Peyer's patch (tissue), 4 donors: ENCODE measurements around the gene KMT2E. TPM values are rescaled to one million over a fixed set of nuclear protein-coding genes. Genes with fewer than 3 reads are reported as not detected.
"Not testable (repeated sequence)": the region's sequence is repeated elsewhere in the genome, so short reads cannot be mapped to it uniquely, and the experiment has no call there.

Source experiments
- DNase-seq, 3 donors: peaks; one replicate each; pipeline ENCODE4 v3.0.0-alpha.2; 2017 to 2019
- H3K27ac ChIP-seq, 4 donors: fragments of 200-600 bp; sonication (generic); one replicate each; pipeline ENCODE4 v1.5.1; 2016 to 2019
- H3K27me3 ChIP-seq, 2 donors: fragments of 200-600 bp; sonication (generic); one replicate each; pipeline ENCODE4 v1.5.1; 2019
- H3K36me3 ChIP-seq, 3 donors: fragments of 200-600 bp; sonication (generic); one replicate each; pipeline ENCODE4 v1.5.1; 2016 to 2019
- H3K4me1 ChIP-seq, 4 donors: fragments of 200-600 bp; sonication (generic); one replicate each; pipeline ENCODE4 v1.5.1; 2016 to 2019
- H3K4me3 ChIP-seq, 4 donors: fragments of 200-600 bp; sonication (generic); 1 replicate in 3 of 4; 2 replicates in 1 of 4; pipeline ENCODE4 v1.5.1; 2016 to 2019; ENCODE audit warnings: mild to moderate bottlenecking in 1 of 4
- H3K9me3 ChIP-seq, 4 donors: fragments of 200-600 bp; sonication (generic); one replicate each; pipeline ENCODE4 v1.5.1; 2016 to 2019; ENCODE audit warnings: mild to moderate bottlenecking in 1 of 4
- POLR2A ChIP-seq, 2 donors: fragments of 450-650 bp; IDR thresholded peaks; one replicate each; pipeline ENCODE4 v1.5.1; 2017; ENCODE audit warnings: antibody characterized with exemption in 2 of 2, mild to moderate bottlenecking in 2 of 2, moderate library complexity in 2 of 2
- total RNA-seq, 4 donors: library from RNA; depleted of rRNA; stranded (reverse); fragments of >200 nt; gene quantifications; one replicate each; pipeline ENCODE4 v1.1.0, GENCODE V29; 2016
- TF ChIP-seq, protein P1 (sequence below), 6 experiments: fragments of 450-650 bp in 4 of 6; fragments of 200-600 bp in 2 of 6; sonication (generic) in 1 of 6; IDR thresholded peaks; one replicate each; pipeline ENCODE4 v1.5.1; 2017 to 2019; ENCODE audit warnings: antibody characterized with exemption in 6 of 6, mild to moderate bottlenecking in 3 of 6, moderate library complexity in 1 of 6

The KMT2E gene
- total RNA-seq, 4 donors from 2014 or later: 88.6 to 170 (median 130) TPM

DNA sequence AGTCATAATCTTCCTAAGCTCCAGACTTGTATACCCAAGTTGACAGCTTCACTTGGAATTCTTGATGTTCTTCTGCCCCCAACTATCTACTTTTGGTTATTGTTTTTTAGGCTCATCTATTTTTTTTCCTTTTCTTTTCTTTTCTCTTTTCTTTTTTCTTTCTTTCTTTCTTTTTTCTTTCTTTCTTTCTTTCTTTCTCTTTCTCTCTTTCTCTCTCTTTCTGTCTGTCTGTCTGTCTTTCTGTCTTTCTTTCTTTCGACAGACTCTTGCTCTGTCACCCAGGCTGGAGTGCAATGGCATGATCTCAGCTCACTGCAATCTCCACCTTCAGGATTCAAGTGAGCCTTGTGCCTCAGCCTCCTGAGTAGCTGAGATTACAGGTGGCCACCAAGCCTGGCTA is 36.5 kb downstream of the KMT2E start:
- TF ChIP-seq POLR2A (IDR thresholded peaks at IDR 0.05): no peak
- TF ChIP-seq, protein P1, sequence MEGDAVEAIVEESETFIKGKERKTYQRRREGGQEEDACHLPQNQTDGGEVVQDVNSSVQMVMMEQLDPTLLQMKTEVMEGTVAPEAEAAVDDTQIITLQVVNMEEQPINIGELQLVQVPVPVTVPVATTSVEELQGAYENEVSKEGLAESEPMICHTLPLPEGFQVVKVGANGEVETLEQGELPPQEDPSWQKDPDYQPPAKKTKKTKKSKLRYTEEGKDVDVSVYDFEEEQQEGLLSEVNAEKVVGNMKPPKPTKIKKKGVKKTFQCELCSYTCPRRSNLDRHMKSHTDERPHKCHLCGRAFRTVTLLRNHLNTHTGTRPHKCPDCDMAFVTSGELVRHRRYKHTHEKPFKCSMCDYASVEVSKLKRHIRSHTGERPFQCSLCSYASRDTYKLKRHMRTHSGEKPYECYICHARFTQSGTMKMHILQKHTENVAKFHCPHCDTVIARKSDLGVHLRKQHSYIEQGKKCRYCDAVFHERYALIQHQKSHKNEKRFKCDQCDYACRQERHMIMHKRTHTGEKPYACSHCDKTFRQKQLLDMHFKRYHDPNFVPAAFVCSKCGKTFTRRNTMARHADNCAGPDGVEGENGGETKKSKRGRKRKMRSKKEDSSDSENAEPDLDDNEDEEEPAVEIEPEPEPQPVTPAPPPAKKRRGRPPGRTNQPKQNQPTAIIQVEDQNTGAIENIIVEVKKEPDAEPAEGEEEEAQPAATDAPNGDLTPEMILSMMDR (IDR thresholded peaks at IDR 0.05): no peak
- no peaks in the 10 kb centered on the region for H3K27me3 ChIP-seq
- H3K27ac ChIP-seq: no peak overlapping the region
- H3K4me1 ChIP-seq: no peaks in the 10 kb centered on the region
- no peak overlapping the region for H3K4me3 ChIP-seq
- H3K9me3 ChIP-seq: no peaks in the 10 kb centered on the region
- peaks cover 0 to 44% (median 0%) of the 10 kb centered on the region in 3 donors for H3K36me3 ChIP-seq
- DNase-seq: no peak

DNA sequence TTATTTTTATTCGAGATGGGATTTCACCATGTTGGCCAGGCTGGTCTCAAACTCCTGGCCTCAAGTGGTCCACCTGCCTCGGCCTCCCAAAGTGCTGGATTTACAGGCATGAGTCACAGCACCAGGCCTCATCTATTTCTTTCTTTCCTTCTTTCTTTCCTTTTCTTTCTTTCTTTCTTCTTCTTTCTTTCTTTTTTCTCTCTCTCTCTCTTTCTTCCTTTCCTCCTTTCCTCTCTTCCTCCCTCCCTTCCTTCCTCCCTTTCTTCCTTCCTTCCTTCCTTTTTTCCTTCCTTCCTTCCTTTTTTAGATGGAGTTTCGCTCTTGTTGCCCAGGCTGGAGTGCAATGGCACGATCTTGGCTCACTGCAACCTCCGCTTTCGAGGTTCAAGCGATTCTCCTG is 36.9 kb downstream of the KMT2E start:
- H3K4me3 ChIP-seq, H3K27ac ChIP-seq, H3K9me3 ChIP-seq, H3K4me1 ChIP-seq, DNase-seq, H3K27me3 ChIP-seq: not testable (repeated sequence)
- H3K36me3 ChIP-seq: peaks cover 0 to 41% (median 0%) of the 10 kb centered on the region in 3 donors

DNA sequence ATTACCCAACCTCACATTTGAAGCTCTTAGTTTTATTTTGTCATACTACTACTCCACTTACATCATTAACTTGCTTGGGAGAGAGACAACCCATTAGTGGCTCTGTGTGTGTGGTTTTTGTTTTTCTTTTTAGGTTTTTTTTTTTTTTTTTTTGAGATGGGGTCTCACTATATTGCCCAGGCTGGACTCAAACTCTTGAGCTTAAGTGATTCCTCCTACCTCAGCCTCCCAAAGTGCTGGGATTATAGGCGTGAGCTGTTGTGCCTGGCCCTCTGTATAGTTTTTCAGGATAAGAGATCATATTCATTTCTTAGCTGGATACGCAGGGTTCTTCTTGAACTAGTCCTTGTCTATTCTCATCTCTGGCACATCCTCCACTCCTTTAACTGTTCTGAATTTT is 41.1 kb downstream of the KMT2E start:
- no peaks in the 10 kb centered on the region for H3K9me3 ChIP-seq
- TF ChIP-seq, protein P1 (IDR thresholded peaks at IDR 0.05): no peak
- no peak for TF ChIP-seq POLR2A (IDR thresholded peaks at IDR 0.05)
- no peak overlapping the region for H3K27ac ChIP-seq
- peaks cover 0 to 18% (median 0%) of the 10 kb centered on the region in 3 donors for H3K36me3 ChIP-seq
- DNase-seq: no peak
- peaks cover 0 to 6% (median 1%) of the 10 kb centered on the region in 4 donors for H3K4me1 ChIP-seq
- H3K27me3 ChIP-seq: no peaks in the 10 kb centered on the region
- no peak overlapping the region for H3K4me3 ChIP-seq

DNA sequence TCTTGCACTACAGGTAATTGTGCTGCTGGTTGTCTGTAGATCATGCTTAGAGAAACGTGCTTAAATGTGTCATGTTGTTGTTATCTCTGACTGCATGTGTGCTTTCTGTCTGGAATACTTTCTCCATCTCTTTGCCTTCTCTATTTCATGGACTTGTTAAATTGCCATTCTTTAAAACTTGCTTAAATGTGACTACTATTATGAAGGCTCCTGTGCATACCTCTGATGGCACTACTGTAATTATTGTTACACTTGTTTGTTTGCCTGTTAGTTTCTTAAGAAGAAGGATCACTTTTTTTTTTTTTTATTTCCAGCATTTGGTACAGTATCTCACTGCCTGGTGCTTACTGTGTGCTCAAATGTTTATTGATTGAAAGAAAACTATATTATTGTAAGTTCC is 41.6 kb downstream of the KMT2E start:
- no peak for DNase-seq
- Histone ChIP-seq H3K9me3 (no peaks in the 10 kb centered on the region), H3K27me3 (no peaks in the 10 kb centered on the region), H3K27ac (no peak overlapping the region), H3K4me3 (no peak overlapping the region), H3K36me3 (peaks cover 0 to 17% (median 0%) of the 10 kb centered on the region in 3 donors), H3K4me1 (peaks cover 0 to 6% (median 4%) of the 10 kb centered on the region in 4 donors)
- TF ChIP-seq, protein P1 (IDR thresholded peaks at IDR 0.05): no peak
- no peak for TF ChIP-seq POLR2A (IDR thresholded peaks at IDR 0.05)

DNA sequence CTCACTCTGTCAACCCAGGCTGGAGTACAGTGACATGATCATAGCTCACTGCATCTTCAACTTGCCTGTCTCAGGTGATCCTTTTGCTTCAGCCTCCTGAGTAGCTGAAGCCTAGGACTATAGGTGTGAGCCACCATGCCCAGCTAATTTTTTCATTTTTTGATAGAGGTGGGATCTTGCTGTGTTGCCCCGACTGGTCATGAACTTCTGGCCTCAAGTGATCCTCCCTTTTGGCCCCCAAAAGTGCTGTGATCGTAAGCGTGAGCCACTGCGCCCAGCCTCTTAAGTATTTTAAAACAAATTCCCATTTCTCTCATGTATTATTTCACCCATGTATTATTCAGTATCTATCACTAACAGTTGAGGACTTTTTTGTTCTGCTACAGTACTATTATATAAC is 43.5 kb downstream of the KMT2E start:
- TF ChIP-seq POLR2A (IDR thresholded peaks at IDR 0.05): no peak
- TF ChIP-seq, protein P1 (IDR thresholded peaks at IDR 0.05): no peak
- Histone ChIP-seq H3K4me1 (peaks cover 0 to 6% (median 4%) of the 10 kb centered on the region in 4 donors), H3K27me3 (no peaks in the 10 kb centered on the region), H3K27ac (no peak overlapping the region), H3K36me3 (peaks cover 0 to 10% (median 0%) of the 10 kb centered on the region in 3 donors), H3K9me3 (no peaks in the 10 kb centered on the region), H3K4me3 (no peak overlapping the region)
- no peak for DNase-seq

DNA sequence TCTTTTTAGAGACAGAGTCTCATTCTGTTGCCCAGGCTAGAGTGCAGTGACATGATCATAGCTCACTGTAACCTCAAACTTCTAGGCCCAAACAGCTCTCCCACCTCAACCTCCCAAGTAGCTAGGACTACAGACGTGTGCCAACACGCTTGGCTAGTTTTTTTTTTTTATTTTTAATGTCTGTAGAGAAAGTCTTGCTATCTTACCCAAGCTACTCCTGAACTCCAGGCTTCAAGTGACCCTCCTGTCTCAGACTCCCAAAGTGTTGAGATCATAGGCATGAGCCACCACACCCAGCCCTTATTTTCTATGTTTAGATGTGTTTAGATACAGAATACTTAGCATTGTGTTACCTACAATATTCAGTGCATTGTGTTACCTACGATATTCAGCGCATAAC is 46.4 kb downstream of the KMT2E start:
- TF ChIP-seq, protein P1 (IDR thresholded peaks at IDR 0.05): no peak
- no peak for TF ChIP-seq POLR2A (IDR thresholded peaks at IDR 0.05)
- H3K27me3 ChIP-seq: no peaks in the 10 kb centered on the region
- H3K4me3 ChIP-seq: no peak overlapping the region
- H3K36me3 ChIP-seq: peaks cover 0 to 21% (median 0%) of the 10 kb centered on the region in 3 donors
- no peaks in the 10 kb centered on the region for H3K9me3 ChIP-seq
- peaks cover 0 to 6% (median 4%) of the 10 kb centered on the region in 4 donors for H3K4me1 ChIP-seq
- H3K27ac ChIP-seq: no peak overlapping the region
- no peak for DNase-seq
